Cardiac muscle cell (in vitro differentiated cells and primary cell): Measurements from ENCODE around the gene SIRPB2. TPM values are rescaled to one million over a fixed set of nuclear protein-coding genes. Genes with fewer than 3 reads are reported as not detected.

ENCODE experiments used
- DNase-seq, 2 donors: peaks; one replicate each; pipeline versions ENCODE4 v3.0.0 to v3.0.0-alpha.2; 2010 to 2017; ENCODE audit warnings: low read depth in 1 of 2, low spot score in 1 of 2
- H3K27ac ChIP-seq: fragments of 200-600 bp; sonication (generic); 2 replicates; pipeline ENCODE4 v1.5.1; 2016
- H3K27me3 ChIP-seq: fragments of 200-600 bp; sonication (generic); 2 replicates; pipeline ENCODE4 v1.6.0; 2016; ENCODE audit warnings: control low read depth
- H3K36me3 ChIP-seq: fragments of 200-600 bp; sonication (generic); 2 replicates; pipeline ENCODE4 v1.5.1; 2016; ENCODE audit warnings: control low read depth
- H3K4me1 ChIP-seq: fragments of 200-600 bp; sonication (generic); 2 replicates; pipeline ENCODE4 v1.8.1; 2017; ENCODE audit warnings: low read depth, mild to moderate bottlenecking, mixed run types
- H3K4me3 ChIP-seq: fragments of 200-600 bp; sonication (generic); 2 replicates; pipeline ENCODE4 v1.5.1; 2016; ENCODE audit warnings: mild to moderate bottlenecking
- H3K9me3 ChIP-seq: fragments of 200-600 bp; sonication (generic); 2 replicates; pipeline ENCODE4 v1.5.1; 2017; ENCODE audit warnings: low read depth, mild to moderate bottlenecking, control low read depth
- CTCF ChIP-seq: IDR thresholded peaks from 2 replicates; pipeline ENCODE4 v1.5.1; 2012; ENCODE audit warnings: low read depth, mild to moderate bottlenecking, low read length
- polyA plus RNA-seq: library from polyadenylated mRNA; unstranded; fragments of >200 nt; fragmentation: Nextera tagmentation; extraction: Ambion mirVana; gene quantifications from 2 replicates; pipeline ENCODE4 v1.2.1, GENCODE V29; 2016
- total RNA-seq: library from RNA; depleted of rRNA; stranded (reverse); fragments of >200 nt; gene quantifications from 2 replicates; pipeline ENCODE4 v1.2.3, GENCODE V29; 2016

Gene SIRPB2
- total and polyA plus RNA-seq, 2 experiments from 2014 or later, result not detected

- no peak overlapping the region for H3K4me3 ChIP-seq
- DNase-seq, result no peak
- H3K36me3 ChIP-seq, result no peaks in the 10 kb centered on the region
- no peak overlapping the region for H3K27ac ChIP-seq
- H3K27me3 ChIP-seq, result peaks cover 4% of the 10 kb centered on the region
- no peaks in the 10 kb centered on the region for H3K9me3 ChIP-seq
- H3K4me1 ChIP-seq, result no peaks in the 10 kb centered on the region
- TF ChIP-seq CTCF, result no peak
Measured at GRCh38 chr20:1535420-1536175, 44.4 kb upstream of the SIRPB2 start.

DNA sequence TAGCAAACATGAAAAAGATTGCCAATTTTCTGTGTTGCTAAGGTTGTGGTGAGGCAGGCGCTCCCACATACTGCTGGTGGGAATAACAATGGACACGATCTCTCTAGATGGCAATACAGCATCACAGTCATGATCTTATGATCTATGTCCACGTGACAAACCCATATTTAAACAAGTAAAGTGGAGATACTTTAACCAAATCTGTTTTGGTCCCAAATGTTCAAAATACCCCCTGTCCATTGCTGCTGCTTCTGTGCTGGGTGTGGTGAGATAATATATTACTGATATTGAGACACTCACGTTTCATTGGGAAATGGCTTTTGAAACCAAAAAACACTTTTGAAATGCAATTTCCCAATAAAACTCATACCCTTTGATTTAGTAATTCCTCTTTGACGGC is 43.3 kb upstream of the SIRPB2 start:
- H3K36me3 ChIP-seq, result no peaks in the 10 kb centered on the region
- H3K9me3 ChIP-seq, result no peaks in the 10 kb centered on the region
- no peak overlapping the region for H3K27ac ChIP-seq
- no peak for TF ChIP-seq CTCF
- H3K4me1 ChIP-seq, result no peaks in the 10 kb centered on the region
- no peak overlapping the region for H3K4me3 ChIP-seq
- H3K27me3 ChIP-seq, result peaks cover 4% of the 10 kb centered on the region
- no peak for DNase-seq

DNA sequence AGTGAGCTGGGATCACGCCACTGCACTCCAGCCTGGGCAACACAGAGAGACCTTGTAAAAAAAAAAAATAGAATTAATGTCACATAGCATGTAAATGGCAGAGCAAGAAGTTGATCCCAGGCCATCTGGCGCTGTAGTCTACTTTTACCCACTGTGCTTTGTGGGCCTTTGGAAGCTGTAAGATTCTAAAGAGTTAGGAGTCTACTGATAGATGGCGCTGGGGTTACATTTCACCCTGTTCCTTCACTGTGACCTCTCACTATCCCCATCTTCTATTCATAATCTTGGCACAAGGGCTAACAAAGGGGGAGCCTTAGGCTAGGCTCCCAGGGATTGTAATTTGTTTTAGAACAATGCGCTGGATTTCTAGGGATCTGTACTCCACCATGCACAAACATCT is 41.8 kb upstream of the SIRPB2 start:
- H3K4me1 ChIP-seq, result no peaks in the 10 kb centered on the region
- no peak for DNase-seq
- no peak overlapping the region for H3K4me3 ChIP-seq
- H3K27ac ChIP-seq, result no peak overlapping the region
- peaks cover 4% of the 10 kb centered on the region for H3K27me3 ChIP-seq
- no peaks in the 10 kb centered on the region for H3K9me3 ChIP-seq
- no peak for TF ChIP-seq CTCF
- H3K36me3 ChIP-seq, result no peaks in the 10 kb centered on the region

GRCh38 chr20:1528811-1529210 is 37.6 kb upstream of the SIRPB2 start:
- Histone ChIP-seq H3K4me3 (no peak overlapping the region), H3K27ac (no peak overlapping the region), H3K36me3 (no peaks in the 10 kb centered on the region), H3K9me3 (no peaks in the 10 kb centered on the region), H3K4me1 (no peaks in the 10 kb centered on the region), H3K27me3 (peaks cover 4% of the 10 kb centered on the region)
- peak in 1 of 2 donors; percentile 30 for DNase-seq
- no peak for TF ChIP-seq CTCF

- H3K27ac ChIP-seq, result no peak overlapping the region
- no peak overlapping the region for H3K4me3 ChIP-seq
- peaks cover 4% of the 10 kb centered on the region for H3K27me3 ChIP-seq
- DNase-seq, result no peak
- no peaks in the 10 kb centered on the region for H3K36me3 ChIP-seq
- no peaks in the 10 kb centered on the region for H3K4me1 ChIP-seq
- TF ChIP-seq CTCF, result no peak
- no peaks in the 10 kb centered on the region for H3K9me3 ChIP-seq
Measured at GRCh38 chr20:1527923-1528322, 36.7 kb upstream of the SIRPB2 start.
